SK-N-SH (cell line): ENCODE results near the gene ZMIZ1. TPM values are rescaled to one million over a fixed set of nuclear protein-coding genes. Genes with fewer than 3 reads are reported as not detected.

Experiments
- CTCF ChIA-PET: fragments of 300-600, 350-600 bp; formaldehyde crosslinking; extraction: SDS; loops from one replicate; lab custom pipeline; 2021; lab: Yijun Ruan, JAX
- POLR2A ChIA-PET: fragments of 350-600 bp; sonication (Branson Sonifier 250); formaldehyde crosslinking; extraction: SDS; loops from one replicate; lab custom pipeline; 2020; ENCODE audit warnings: antibody characterized with exemption, inconsistent platforms; lab: Yijun Ruan, JAX
- DNase-seq: peaks from one replicate; pipeline ENCODE4 v3.0.0; 2012
- H2AFZ ChIP-seq: fragments of 200-600 bp; sonication (generic); 2 replicates; pipeline ENCODE4 v1.8.1; 2016; ENCODE audit warnings: antibody characterized with exemption, mild to moderate bottlenecking, low read depth
- H3F3A ChIP-seq: fragments of 200-600 bp; sonication (generic); replicated peaks from 2 replicates; pipeline ENCODE3; 2016; ENCODE audit warnings: antibody characterized with exemption, mild to moderate bottlenecking; ENCODE audit not compliant: insufficient read depth
- H3K27ac ChIP-seq, 2 experiments: fragments of 200-500 bp in 1 of 2; fragments of 200-600 bp in 1 of 2; sonication (Bioruptor generic) in 1 of 2; sonication (generic), shearing (Covaris generic) in 1 of 2; 2 replicates each; pipeline versions ENCODE4 v1.5.1 to v1.6.1; 2014 to 2016; ENCODE audit warnings: low read depth in 2 of 2, inconsistent platforms in 1 of 2, low read length in 1 of 2, mild to moderate bottlenecking in 1 of 2, mixed read lengths in 1 of 2
- H3K27me3 ChIP-seq: fragments of 200-600 bp; sonication (generic), shearing (Covaris generic); 2 replicates; pipeline ENCODE4 v1.6.1; 2016; ENCODE audit warnings: mixed run types; ENCODE audit not compliant: insufficient read depth
- H3K36me3 ChIP-seq, 2 experiments: fragments of 200-500 bp in 1 of 2; fragments of 200-600 bp in 1 of 2; sonication (Bioruptor generic) in 1 of 2; sonication (generic) in 1 of 2; replicated peaks in 1 of 2; 2 replicates each; pipeline versions ENCODE3 to v1.5.1; 2014 to 2016; ENCODE audit warnings: low read length in 1 of 2, mild to moderate bottlenecking in 1 of 2; ENCODE audit not compliant: insufficient read depth in 2 of 2, control insufficient read depth in 1 of 2
- H3K4me1 ChIP-seq, 2 experiments: fragments of 200-500 bp in 1 of 2; fragments of 200-600 bp in 1 of 2; sonication (Bioruptor generic) in 1 of 2; sonication (generic), shearing (Covaris generic) in 1 of 2; 2 replicates each; pipeline versions ENCODE4 v1.5.1 to v1.6.1; 2014 to 2016; ENCODE audit warnings: low read depth in 1 of 2, low read length in 1 of 2, mixed run types in 1 of 2; ENCODE audit not compliant: insufficient read depth in 2 of 2, control insufficient read depth in 1 of 2
- H3K4me2 ChIP-seq: fragments of 200-600 bp; sonication (generic), shearing (Covaris generic); 2 replicates; pipeline ENCODE4 v1.6.1; 2017; ENCODE audit warnings: mixed run types
- H3K4me3 ChIP-seq, 2 experiments: fragments of 200-500 bp in 1 of 2; fragments of 200-600 bp in 1 of 2; sonication (Bioruptor generic) in 1 of 2; sonication (generic), shearing (Covaris generic) in 1 of 2; 2 replicates each; pipeline versions ENCODE4 v1.5.1 to v1.8.1; 2014 to 2016; ENCODE audit warnings: low read depth in 2 of 2, inconsistent platforms in 1 of 2, low read length in 1 of 2, mild to moderate bottlenecking in 1 of 2, mixed read lengths in 1 of 2, moderate library complexity in 1 of 2
- H3K79me2 ChIP-seq: fragments of 200-600 bp; sonication (generic); 2 replicates; pipeline ENCODE4 v1.8.1; 2017; ENCODE audit warnings: mild to moderate bottlenecking; ENCODE audit not compliant: insufficient read depth
- H3K9ac ChIP-seq: fragments of 200-600 bp; sonication (generic); 2 replicates; pipeline ENCODE4 v1.6.1; 2017; ENCODE audit warnings: mixed run types
- H3K9me2 ChIP-seq: fragments of 200-600 bp; sonication (generic); 2 replicates; pipeline ENCODE4 v1.6.1; 2017; ENCODE audit warnings: mixed run types
- H3K9me3 ChIP-seq: fragments of 200-600 bp; sonication (generic); 2 replicates; pipeline ENCODE4 v1.6.1; 2017; ENCODE audit warnings: mixed run types, mild to moderate bottlenecking, moderate library complexity
- H4K20me1 ChIP-seq: fragments of 200-600 bp; sonication (generic); 2 replicates; pipeline ENCODE4 v1.6.1; 2017; ENCODE audit warnings: mild to moderate bottlenecking, mixed run types; ENCODE audit not compliant: insufficient read depth
- CHD2 ChIP-seq: fragments of 150-350 bp; IDR thresholded peaks from 2 replicates; pipeline ENCODE4 v1.6.1; 2018; ENCODE audit warnings: low read length; ENCODE audit not compliant: partially characterized antibody
- ELF1 ChIP-seq: IDR thresholded peaks from 2 replicates; pipeline ENCODE4 v1.4.0; 2012
- EP300 ChIP-seq, 2 experiments: IDR thresholded peaks; 2 replicates each; pipeline versions ENCODE4 v1.4.0 to v1.6.1; 2012; ENCODE audit warnings: borderline replicate concordance in 1 of 2, low read depth in 1 of 2, low read length in 1 of 2
- EZH2phosphoT487 ChIP-seq: fragments of 200-600 bp; sonication (generic); IDR thresholded peaks from 2 replicates; pipeline ENCODE4 v1.6.1; 2017; ENCODE audit warnings: low read depth, mixed run types, mild to moderate bottlenecking, antibody characterized with exemption, moderate library complexity, borderline replicate concordance
- FOXJ3 ChIP-seq: sonication (generic); formaldehyde crosslinking; IDR thresholded peaks from 2 replicates; pipeline ENCODE4 v1.5.1; 2020; ENCODE audit warnings: mild to moderate bottlenecking, missing genetic modification reagents
- GABPA ChIP-seq: IDR thresholded peaks from 2 replicates; pipeline ENCODE4 v1.4.0; 2012; ENCODE audit warnings: low read depth, mild to moderate bottlenecking
- GATA2 ChIP-seq: sonication (generic); formaldehyde crosslinking; IDR thresholded peaks from 2 replicates; pipeline ENCODE4 v1.5.0; 2020; ENCODE audit warnings: mild to moderate bottlenecking, missing genetic modification reagents
- IRF3 ChIP-seq: fragments of 150-350 bp; IDR thresholded peaks from 2 replicates; pipeline ENCODE4 v1.6.1; 2016; ENCODE audit warnings: mild to moderate bottlenecking, low read depth, low read length
- MXI1 ChIP-seq: IDR thresholded peaks from 2 replicates; pipeline ENCODE4 v1.6.1; 2012; ENCODE audit warnings: mild to moderate bottlenecking, low read depth, low read length, improper control_type of control experiment
- NRF1 ChIP-seq: IDR thresholded peaks from 2 replicates; pipeline ENCODE4 v1.6.1; 2012; ENCODE audit warnings: low read depth, mild to moderate bottlenecking, low read length
- PBX3 ChIP-seq: IDR thresholded peaks from 2 replicates; pipeline ENCODE4; 2012
- POLR2AphosphoS5 ChIP-seq: IDR thresholded peaks from 2 replicates; pipeline ENCODE4 v1.6.1; 2012; ENCODE audit warnings: low read depth, low read length
- RAD21 ChIP-seq: IDR thresholded peaks from 2 replicates; pipeline ENCODE4 v1.6.1; 2012; ENCODE audit warnings: mild to moderate bottlenecking, low read length
- RCOR1 ChIP-seq: fragments of 150-350 bp; IDR thresholded peaks from 2 replicates; pipeline ENCODE4 v1.6.1; 2017; ENCODE audit warnings: antibody characterized with exemption, low read length
- RFX5 ChIP-seq: IDR thresholded peaks from 2 replicates; pipeline ENCODE4 v1.6.1; 2012; ENCODE audit warnings: mild to moderate bottlenecking, improper control_type of control experiment, low read length
- RXRA ChIP-seq: IDR thresholded peaks from 2 replicates; pipeline ENCODE4 v1.4.0; 2012; ENCODE audit warnings: low read depth, mild to moderate bottlenecking, borderline replicate concordance
- SIN3A ChIP-seq: IDR thresholded peaks from 2 replicates; pipeline ENCODE4 v1.6.1; 2012; ENCODE audit warnings: low read depth, mild to moderate bottlenecking, low read length, moderate library complexity, borderline replicate concordance
- SMC3 ChIP-seq: IDR thresholded peaks from 2 replicates; pipeline ENCODE4 v1.6.1; 2012; ENCODE audit warnings: low read depth, low read length, improper control_type of control experiment
- TAF1 ChIP-seq: IDR thresholded peaks from 2 replicates; pipeline ENCODE4 v1.6.1; 2012; ENCODE audit warnings: low read depth, mild to moderate bottlenecking, low read length, moderate library complexity, borderline replicate concordance
- TCF12 ChIP-seq: IDR thresholded peaks from 2 replicates; pipeline ENCODE4 v1.4.0; 2012
- TEAD4 ChIP-seq: IDR thresholded peaks from 2 replicates; pipeline ENCODE4 v1.4.0; 2012; ENCODE audit warnings: mild to moderate bottlenecking, borderline replicate concordance; ENCODE audit not compliant: insufficient read depth
- USF1 ChIP-seq: IDR thresholded peaks from 2 replicates; pipeline ENCODE4 v1.4.0; 2012; ENCODE audit warnings: low read depth, borderline replicate concordance
- WGBS: methylation state at CpG from one replicate; pipeline ENCODE4 v1.1.6; 2017; ENCODE audit warnings: low lambda C conversion rate; 5-methylcytosine and 5-hydroxymethylcytosine counted together
- polyA plus RNA-seq, 3 experiments: library from polyadenylated mRNA; depleted of rRNA; stranded (reverse); fragments of >200 nt; gene quantifications; 2 replicates each; pipeline ENCODE4 v1.2.3, GENCODE V29; 2012
- TF ChIP-seq, protein P1 (sequence below): fragments of 200-600 bp; sonication (generic); IDR thresholded peaks from 2 replicates; pipeline ENCODE4 v1.6.1; 2017; ENCODE audit warnings: antibody characterized with exemption, mild to moderate bottlenecking, moderate library complexity

The ZMIZ1 gene
- polyA plus RNA-seq, 1 of the 3 experiments (the other 2 are of a cell fraction) = 23.5 TPM

GRCh38 chr10:79323602-79324001 is 254.8 kb downstream of the ZMIZ1 start:
- Histone ChIP-seq H3K36me3 (no peaks in the 10 kb centered on the region), H3K9ac (no peak overlapping the region; the same call in 1 of the 2 replicates), H3K4me1 (peaks cover 18 to 24% of the 10 kb centered on the region in 2 experiments; a peak in 3 of 4 replicates), H3K4me3 (no peak overlapping the region), H3K4me2 (no peak overlapping the region), H2AFZ (peak overlapping the region; percentile 74; the same call in 1 of the 2 replicates), H3K9me3 (no peaks in the 10 kb centered on the region), H3F3A (peaks cover 18% of the 10 kb centered on the region), H3K9me2 (no peaks in the 10 kb centered on the region), H4K20me1 (no peaks in the 10 kb centered on the region), H3K27me3 (no peaks in the 10 kb centered on the region), H3K79me2 (no peaks in the 10 kb centered on the region), H3K27ac (peak overlapping the region in 1 of 2 experiments; percentile 68; a peak in 2 of 4 replicates)
- TF ChIP-seq RXRA (no peak), RFX5 (no peak), MXI1 (no peak), SMC3 (no peak), POLR2AphosphoS5 (no peak), SIN3A (no peak), TCF12 (no peak), EP300 (IDR thresholded peaks at IDR 0.05; ENCODE audit: borderline replicate concordance in 1 of 2, low read depth in 1 of 2, low read length in 1 of 2) (no peak), USF1 (no peak), TEAD4 (no peak), GABPA (no peak)
- CTCF ChIA-PET = interaction anchor here (1.5 kb wide), 2 partner anchors 24 to 164 kb away, joined by 4 to 5 read pairs; no protein-coding TSS in a partner anchor
- POLR2A ChIA-PET = no interaction called here
- 100% methylated on average over 1 of the region's 1 CpG for WGBS
- no peak for DNase-seq

- Histone ChIP-seq H3K36me3 (no peaks in the 10 kb centered on the region), H3K4me1 (peaks cover 18 to 24% of the 10 kb centered on the region in 2 experiments; a peak in 2 of 4 replicates), H3K9ac (no peak overlapping the region), H3F3A (peaks cover 14% of the 10 kb centered on the region), H3K9me2 (no peaks in the 10 kb centered on the region), H2AFZ (no peak overlapping the region), H3K27me3 (no peaks in the 10 kb centered on the region), H3K4me2 (no peak overlapping the region), H3K27ac (no peak overlapping the region), H3K9me3 (no peaks in the 10 kb centered on the region), H3K79me2 (no peaks in the 10 kb centered on the region), H3K4me3 (no peak overlapping the region), H4K20me1 (no peaks in the 10 kb centered on the region)
- ChIA-PET POLR2A (no interaction called here), CTCF (interaction anchor here (1.5 kb wide), 2 partner anchors 24 to 163 kb away, joined by 4 to 5 read pairs; no protein-coding TSS in a partner anchor)
- no peak for TF ChIP-seq CHD2
- no peak for TF ChIP-seq ELF1
- no peak for TF ChIP-seq GATA2
- TF ChIP-seq RAD21 = no peak
- TF ChIP-seq IRF3 = no peak
- no peak for TF ChIP-seq SIN3A
- TF ChIP-seq PBX3 = no peak
- TF ChIP-seq, protein P1, sequence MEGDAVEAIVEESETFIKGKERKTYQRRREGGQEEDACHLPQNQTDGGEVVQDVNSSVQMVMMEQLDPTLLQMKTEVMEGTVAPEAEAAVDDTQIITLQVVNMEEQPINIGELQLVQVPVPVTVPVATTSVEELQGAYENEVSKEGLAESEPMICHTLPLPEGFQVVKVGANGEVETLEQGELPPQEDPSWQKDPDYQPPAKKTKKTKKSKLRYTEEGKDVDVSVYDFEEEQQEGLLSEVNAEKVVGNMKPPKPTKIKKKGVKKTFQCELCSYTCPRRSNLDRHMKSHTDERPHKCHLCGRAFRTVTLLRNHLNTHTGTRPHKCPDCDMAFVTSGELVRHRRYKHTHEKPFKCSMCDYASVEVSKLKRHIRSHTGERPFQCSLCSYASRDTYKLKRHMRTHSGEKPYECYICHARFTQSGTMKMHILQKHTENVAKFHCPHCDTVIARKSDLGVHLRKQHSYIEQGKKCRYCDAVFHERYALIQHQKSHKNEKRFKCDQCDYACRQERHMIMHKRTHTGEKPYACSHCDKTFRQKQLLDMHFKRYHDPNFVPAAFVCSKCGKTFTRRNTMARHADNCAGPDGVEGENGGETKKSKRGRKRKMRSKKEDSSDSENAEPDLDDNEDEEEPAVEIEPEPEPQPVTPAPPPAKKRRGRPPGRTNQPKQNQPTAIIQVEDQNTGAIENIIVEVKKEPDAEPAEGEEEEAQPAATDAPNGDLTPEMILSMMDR = no peak
- no peak for TF ChIP-seq RFX5
- no peak for TF ChIP-seq TAF1
- TF ChIP-seq NRF1 = no peak
- TF ChIP-seq MXI1 = no peak
- TF ChIP-seq FOXJ3 = no peak
- no peak for TF ChIP-seq GABPA
- no peak for TF ChIP-seq RCOR1
- no peak for TF ChIP-seq TCF12
- TF ChIP-seq EZH2phosphoT487 = no peak
- no peak for DNase-seq
- WGBS = 92% methylated on average over 10 of the region's 10 CpGs
These were observed 255.4 kb downstream of the ZMIZ1 start for GRCh38 chr10:79324032-79324695.
